ENCODE results near the gene AK3. TPM values are rescaled to one million over a fixed set of nuclear protein-coding genes. Genes with fewer than 3 reads are reported as not detected.

AK3 gene
- total and polyA plus RNA-seq, 9 of the 15 experiments (the other 6 are each of a cell fraction or from before 2014, with no cell fraction given), result 12.2 to 78.6 (median 41.8) TPM

GRCh38 chr9:4700091-4700490, 40.9 kb downstream of the AK3 start (continued):
- TF ChIP-seq REST (IDR thresholded peaks at IDR 0.05; ENCODE audit: borderline replicate concordance) (no peak), REST (CRISPR knock-in tag; IDR thresholded peaks at IDR 0.05; ENCODE audit: low read depth) (no peak), SMARCA4 (IDR thresholded peaks at IDR 0.05) (peak; percentile 81), ZNF512 (tag; IDR thresholded peaks at IDR 0.05) (no peak), E2F5 (CRISPR knock-in tag; IDR thresholded peaks at IDR 0.05) (no peak), HDAC1 (IDR thresholded peaks at IDR 0.05) (no peak), SMARCE1 (IDR thresholded peaks at IDR 0.05) (peak; percentile 66), IFI16 (CRISPR knock-in tag; IDR thresholded peaks at IDR 0.05) (no peak), E2F1 (CRISPR knock-in tag; IDR thresholded peaks at IDR 0.05) (no peak), ZMIZ1 (IDR thresholded peaks at IDR 0.05; ENCODE audit: low read depth in 2 of 2, low read length in 2 of 2) (no peak), MBD1 (CRISPR knock-in tag; IDR thresholded peaks at IDR 0.05) (no peak)

Data from K562 (cell line).